SK-N-SH treated with all-trans-retinoic acid at 6 μM for 48 hours (cell line): ENCODE measurements around the gene LRRC14B.

Source experiments
- ARNTL ChIP-seq: fragments of 450-650 bp; formaldehyde crosslinking; IDR thresholded peaks from 2 replicates; pipeline ENCODE4 v1.5.0; 2020; ENCODE audit warnings: low read depth, mild to moderate bottlenecking, moderate library complexity, borderline replicate concordance
- OSR1 ChIP-seq: fragments of 250-450 bp; sonication (Bioruptor Pico); IDR thresholded peaks from 2 replicates; pipeline ENCODE4 v1.8.0; 2022; ENCODE audit warnings: moderate library complexity, mild to moderate bottlenecking, inconsistent platforms
- PPARA ChIP-seq: fragments of 250-450 bp; sonication (Bioruptor Pico); IDR thresholded peaks from 2 replicates; pipeline ENCODE4 v1.5.0; 2020; ENCODE audit warnings: mild to moderate bottlenecking, borderline replicate concordance
- RARB ChIP-seq: fragments of 250-450 bp; sonication (Bioruptor Pico); IDR thresholded peaks from 2 replicates; pipeline ENCODE4 v1.8.0; 2021; ENCODE audit warnings: mild to moderate bottlenecking, moderate library complexity
- SNAI2 ChIP-seq: fragments of 250-450 bp; sonication (Bioruptor Pico); IDR thresholded peaks from 2 replicates; pipeline ENCODE4 v1.5.0; 2020; ENCODE audit warnings: mild to moderate bottlenecking, moderate library complexity
- TSHZ2 ChIP-seq: fragments of 250-450 bp; sonication (Bioruptor Pico); IDR thresholded peaks from 2 replicates; pipeline ENCODE4 v1.5.0; 2020; ENCODE audit warnings: mild to moderate bottlenecking, moderate library complexity
- ZFP3 ChIP-seq: fragments of 250-450 bp; sonication (Bioruptor Pico); IDR thresholded peaks from 2 replicates; pipeline ENCODE4 v1.5.0; 2020; ENCODE audit warnings: mild to moderate bottlenecking, moderate library complexity
- TF ChIP-seq, protein P1 (sequence below): fragments of 250-450 bp; sonication (Bioruptor Pico); IDR thresholded peaks from 2 replicates; pipeline ENCODE4 v1.5.1; 2020; ENCODE audit warnings: low read depth, mild to moderate bottlenecking, moderate library complexity
- TF ChIP-seq, protein P2 (sequence below): fragments of 250-450 bp; sonication (Bioruptor Pico); IDR thresholded peaks from 2 replicates; pipeline ENCODE4 v1.8.0; 2021; ENCODE audit warnings: low read depth, mild to moderate bottlenecking, moderate library complexity, borderline replicate concordance

DNA sequence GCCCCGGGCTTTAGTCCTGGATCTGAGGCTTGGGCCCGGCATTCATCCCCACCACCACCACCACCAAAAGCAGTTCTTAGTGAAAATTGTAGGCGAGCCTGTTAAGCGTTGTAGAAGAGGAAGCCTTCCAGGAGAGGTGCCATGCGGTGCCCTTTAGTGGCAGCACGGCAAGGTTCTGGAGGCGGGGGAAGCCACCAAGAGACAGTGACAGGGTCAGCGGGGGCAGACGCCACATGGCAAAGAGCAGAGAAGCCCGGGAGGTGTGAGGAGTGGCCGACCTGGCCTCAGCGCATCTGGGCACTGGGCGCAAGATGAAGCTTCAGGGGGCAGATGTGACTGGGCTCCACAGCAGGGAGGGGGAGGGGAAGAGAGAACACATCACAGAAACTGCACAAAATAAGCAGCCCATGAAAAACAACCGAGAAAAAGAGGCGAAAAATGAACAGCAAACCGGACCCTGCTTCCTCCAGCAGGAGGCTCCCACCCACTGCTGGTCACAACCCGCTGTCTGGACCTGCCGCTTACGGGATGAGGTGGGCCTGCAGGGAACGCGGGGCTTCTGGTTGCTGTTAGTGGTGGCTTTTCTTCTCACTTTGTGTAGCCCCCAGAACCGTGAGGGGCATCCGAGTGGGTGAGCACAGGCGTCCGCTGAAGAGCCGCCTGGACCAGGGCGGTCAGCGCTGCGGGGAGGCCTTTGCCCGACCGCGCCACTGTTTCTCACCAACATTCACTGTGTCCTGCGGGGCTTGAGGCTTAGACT lies 4.3 kb downstream of the LRRC14B start:
- no peak for TF ChIP-seq ZFP3 (CRISPR knock-in tag)
- no peak for TF ChIP-seq PPARA (CRISPR knock-in tag)
- TF ChIP-seq OSR1 (CRISPR knock-in tag): no peak
- TF ChIP-seq SNAI2: no peak
- TF ChIP-seq, protein P1, sequence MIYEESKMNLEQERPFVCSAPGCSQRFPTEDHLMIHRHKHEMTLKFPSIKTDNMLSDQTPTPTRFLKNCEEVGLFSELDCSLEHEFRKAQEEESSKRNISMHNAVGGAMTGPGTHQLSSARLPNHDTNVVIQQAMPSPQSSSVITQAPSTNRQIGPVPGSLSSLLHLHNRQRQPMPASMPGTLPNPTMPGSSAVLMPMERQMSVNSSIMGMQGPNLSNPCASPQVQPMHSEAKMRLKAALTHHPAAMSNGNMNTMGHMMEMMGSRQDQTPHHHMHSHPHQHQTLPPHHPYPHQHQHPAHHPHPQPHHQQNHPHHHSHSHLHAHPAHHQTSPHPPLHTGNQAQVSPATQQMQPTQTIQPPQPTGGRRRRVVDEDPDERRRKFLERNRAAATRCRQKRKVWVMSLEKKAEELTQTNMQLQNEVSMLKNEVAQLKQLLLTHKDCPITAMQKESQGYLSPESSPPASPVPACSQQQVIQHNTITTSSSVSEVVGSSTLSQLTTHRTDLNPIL (CRISPR knock-in tag): no peak
- TF ChIP-seq RARB (CRISPR knock-in tag): no peak
- TF ChIP-seq TSHZ2 (CRISPR knock-in tag): no peak
- TF ChIP-seq ARNTL: no peak
- TF ChIP-seq, protein P2, sequence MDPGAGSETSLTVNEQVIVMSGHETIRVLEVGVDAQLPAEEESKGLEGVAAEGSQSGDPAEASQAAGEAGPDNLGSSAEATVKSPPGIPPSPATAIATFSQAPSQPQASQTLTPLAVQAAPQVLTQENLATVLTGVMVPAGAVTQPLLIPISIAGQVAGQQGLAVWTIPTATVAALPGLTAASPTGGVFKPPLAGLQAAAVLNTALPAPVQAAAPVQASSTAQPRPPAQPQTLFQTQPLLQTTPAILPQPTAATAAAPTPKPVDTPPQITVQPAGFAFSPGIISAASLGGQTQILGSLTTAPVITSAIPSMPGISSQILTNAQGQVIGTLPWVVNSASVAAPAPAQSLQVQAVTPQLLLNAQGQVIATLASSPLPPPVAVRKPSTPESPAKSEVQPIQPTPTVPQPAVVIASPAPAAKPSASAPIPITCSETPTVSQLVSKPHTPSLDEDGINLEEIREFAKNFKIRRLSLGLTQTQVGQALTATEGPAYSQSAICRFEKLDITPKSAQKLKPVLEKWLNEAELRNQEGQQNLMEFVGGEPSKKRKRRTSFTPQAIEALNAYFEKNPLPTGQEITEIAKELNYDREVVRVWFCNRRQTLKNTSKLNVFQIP (CRISPR knock-in tag): no peak
